Mesendoderm (in vitro differentiated cells): ENCODE data around the gene LRRC23.
"Not testable (repeated sequence)": the region's sequence is repeated elsewhere in the genome, so short reads cannot be mapped to it uniquely, and the experiment has no call there.

Experiments used
- DNase-seq: peaks from one replicate; pipeline ENCODE4 v3.0.0; 2013
- H2AK5ac ChIP-seq: 2 replicates; pipeline ENCODE4 v1.6.1; 2013; ENCODE audit warnings: low read length, inconsistent platforms
- H2BK120ac ChIP-seq: 2 replicates; pipeline ENCODE4 v1.6.1; 2013; ENCODE audit warnings: low read depth, mild to moderate bottlenecking, low read length, moderate library complexity, mixed read lengths
- H2BK15ac ChIP-seq: replicated peaks from 2 replicates; pipeline ENCODE4 v1.6.1; 2013; ENCODE audit warnings: low read depth, mild to moderate bottlenecking, moderate library complexity
- H2BK5ac ChIP-seq: 2 replicates; pipeline ENCODE4 v1.6.1; 2013; ENCODE audit warnings: low read length, inconsistent platforms
- H3K18ac ChIP-seq: 2 replicates; pipeline ENCODE4 v1.6.1; 2013; ENCODE audit warnings: mild to moderate bottlenecking, low read length, mixed read lengths
- H3K23ac ChIP-seq: one replicate; pipeline ENCODE4 v1.6.1; 2013; ENCODE audit warnings: low read length
- H3K27ac ChIP-seq: 2 replicates; pipeline ENCODE4 v1.5.1; 2013; ENCODE audit warnings: low read depth, mild to moderate bottlenecking, inconsistent platforms, low read length, moderate library complexity
- H3K27me3 ChIP-seq: 2 replicates; pipeline ENCODE4 v1.6.1; 2013; ENCODE audit warnings: low read length, control low read depth, mild to moderate bottlenecking, inconsistent platforms; ENCODE audit not compliant: insufficient read depth, poor library complexity
- H3K36me3 ChIP-seq: 2 replicates; pipeline ENCODE4 v1.6.1; 2013; ENCODE audit warnings: low read length, inconsistent platforms; ENCODE audit not compliant: control insufficient read depth, insufficient read depth
- H3K4ac ChIP-seq: one replicate; pipeline ENCODE4 v1.6.1; 2013; ENCODE audit warnings: low read depth, mild to moderate bottlenecking, low read length, moderate library complexity
- H3K4me1 ChIP-seq: 2 replicates; pipeline ENCODE4 v1.6.1; 2013; ENCODE audit warnings: low read depth, low read length, inconsistent platforms; ENCODE audit not compliant: control insufficient read depth
- H3K4me2 ChIP-seq: 2 replicates; pipeline ENCODE4 v1.6.1; 2013; ENCODE audit warnings: low read length
- H3K4me3 ChIP-seq: 2 replicates; pipeline ENCODE4 v1.5.1; 2013; ENCODE audit warnings: mild to moderate bottlenecking, low read length
- H3K56ac ChIP-seq: one replicate; pipeline ENCODE4 v1.6.1; 2013; ENCODE audit warnings: low read length
- H3K79me1 ChIP-seq: 2 replicates; pipeline ENCODE4 v1.6.1; 2013; ENCODE audit warnings: low read length, inconsistent platforms
- H3K79me2 ChIP-seq: 2 replicates; pipeline ENCODE4 v1.6.1; 2013; ENCODE audit warnings: mild to moderate bottlenecking, low read length; ENCODE audit not compliant: control insufficient read depth, insufficient read depth
- H3K9ac ChIP-seq: 2 replicates; pipeline ENCODE4 v1.6.1; 2013; ENCODE audit warnings: low read length, inconsistent platforms
- H4K5ac ChIP-seq: one replicate; pipeline ENCODE4 v1.6.1; 2013; ENCODE audit warnings: low read length
- H4K8ac ChIP-seq: one replicate; pipeline ENCODE4 v1.6.1; 2013; ENCODE audit warnings: low read depth, mild to moderate bottlenecking, control low read depth, low read length, moderate library complexity
- WGBS: extraction: QIAGEN DNeasy Blood & Tissue Kit; methylation state at CpG from one replicate; pipeline ENCODE4 v1.1.7; 2013; ENCODE audit warnings: low lambda C conversion rate, missing lambda C conversion rate; ENCODE audit not compliant: insufficient coverage; ENCODE audit errors: extremely low coverage; 5-methylcytosine and 5-hydroxymethylcytosine counted together

Gene LRRC23

GRCh38 chr12:6861391-6861790, 43.2 kb upstream of the LRRC23 start:
- H3K4me1 ChIP-seq = no peaks in the 10 kb centered on the region
- no peak for DNase-seq
- no peak overlapping the region for H2BK120ac ChIP-seq
- H3K27ac ChIP-seq = no peak overlapping the region
- H3K4me2 ChIP-seq = no peak overlapping the region
- no peak overlapping the region for H4K5ac ChIP-seq
- no peak overlapping the region for H3K4ac ChIP-seq
- H3K4me3 ChIP-seq = no peak overlapping the region
- no peak overlapping the region for H2BK15ac ChIP-seq
- no peak overlapping the region for H3K18ac ChIP-seq
- no peaks in the 10 kb centered on the region for H3K79me1 ChIP-seq
- no peak overlapping the region for H3K23ac ChIP-seq
- peaks cover 20% of the 10 kb centered on the region for H3K36me3 ChIP-seq
- H2BK5ac ChIP-seq = no peak overlapping the region
- no peak overlapping the region for H3K9ac ChIP-seq
- no peaks in the 10 kb centered on the region for H3K79me2 ChIP-seq
- no peaks in the 10 kb centered on the region for H3K27me3 ChIP-seq
- no peak overlapping the region for H4K8ac ChIP-seq
- no peak overlapping the region for H3K56ac ChIP-seq
- WGBS = no CpG with 5 or more reads among the region's 9 CpGs
- H2AK5ac ChIP-seq = no peak overlapping the region

GRCh38 chr12:6863033-6863432, 41.6 kb upstream of the LRRC23 start:
- H2BK120ac ChIP-seq = no peak overlapping the region
- no peak overlapping the region for H3K56ac ChIP-seq
- H2AK5ac ChIP-seq = no peak overlapping the region
- H3K4me3 ChIP-seq = no peak overlapping the region
- no peak overlapping the region for H3K4me2 ChIP-seq
- H3K18ac ChIP-seq = no peak overlapping the region
- no peaks in the 10 kb centered on the region for H3K27me3 ChIP-seq
- no peak overlapping the region for H2BK15ac ChIP-seq
- H3K4ac ChIP-seq = no peak overlapping the region
- WGBS = no CpG with 5 or more reads among the region's 11 CpGs
- no peak overlapping the region for H4K8ac ChIP-seq
- DNase-seq = no peak
- no peak overlapping the region for H4K5ac ChIP-seq
- no peak overlapping the region for H3K9ac ChIP-seq
- H3K36me3 ChIP-seq = peaks cover 18% of the 10 kb centered on the region
- H3K79me1 ChIP-seq = peaks cover under 1% of the 10 kb centered on the region
- H3K27ac ChIP-seq = no peak overlapping the region
- no peak overlapping the region for H3K23ac ChIP-seq
- no peak overlapping the region for H2BK5ac ChIP-seq
- peaks cover 4% of the 10 kb centered on the region for H3K4me1 ChIP-seq
- peaks cover 6% of the 10 kb centered on the region for H3K79me2 ChIP-seq

GRCh38 chr12:6863586-6864321, 40.9 kb upstream of the LRRC23 start:
- Histone ChIP-seq H3K4me1 (peaks cover 4% of the 10 kb centered on the region), H3K4me3 (no peak overlapping the region), H3K4ac (no peak overlapping the region), H3K18ac (no peak overlapping the region), H3K56ac (no peak overlapping the region), H4K5ac (no peak overlapping the region), H3K27ac (no peak overlapping the region), H3K23ac (no peak overlapping the region), H3K4me2 (no peak overlapping the region), H3K9ac (no peak overlapping the region), H3K79me1 (peaks cover 4% of the 10 kb centered on the region), H3K27me3 (no peaks in the 10 kb centered on the region), H2BK15ac (no peak overlapping the region), H2BK120ac (no peak overlapping the region), H4K8ac (no peak overlapping the region), H2BK5ac (no peak overlapping the region), H2AK5ac (no peak overlapping the region), H3K36me3 (peaks cover 17% of the 10 kb centered on the region), H3K79me2 (peaks cover 13% of the 10 kb centered on the region)
- no peak for DNase-seq
- WGBS = no CpG with 5 or more reads among the region's 16 CpGs

GRCh38 chr12:6865307-6865706, 39.3 kb upstream of the LRRC23 start:
- H2BK15ac ChIP-seq, H3K4me2 ChIP-seq, H3K27me3 ChIP-seq, H3K23ac ChIP-seq, H4K8ac ChIP-seq, H2BK5ac ChIP-seq, H4K5ac ChIP-seq, H3K4ac ChIP-seq, H3K4me3 ChIP-seq, H3K9ac ChIP-seq, H3K18ac ChIP-seq, DNase-seq, H3K4me1 ChIP-seq, H3K56ac ChIP-seq, H3K79me1 ChIP-seq, H2AK5ac ChIP-seq, H2BK120ac ChIP-seq, H3K27ac ChIP-seq: not testable (repeated sequence)
- H3K79me2 ChIP-seq = peaks cover 16% of the 10 kb centered on the region
- no CpG with 5 or more reads among the region's 5 CpGs for WGBS
- peaks cover 18% of the 10 kb centered on the region for H3K36me3 ChIP-seq

GRCh38 chr12:6866163-6866919, 38.3 kb upstream of the LRRC23 start:
- no peak overlapping the region for H3K4me3 ChIP-seq
- H3K4ac ChIP-seq = peak overlapping the region; percentile 39
- peak overlapping the region; percentile 74 for H3K4me2 ChIP-seq
- H3K79me1 ChIP-seq = peaks cover 13% of the 10 kb centered on the region
- H4K5ac ChIP-seq = no peak overlapping the region
- DNase-seq = no peak
- peaks cover 4% of the 10 kb centered on the region for H3K4me1 ChIP-seq
- H3K9ac ChIP-seq = peak overlapping the region; percentile 79
- H3K56ac ChIP-seq = peak overlapping the region; percentile 90
- H3K36me3 ChIP-seq = peaks cover 10% of the 10 kb centered on the region
- H3K27ac ChIP-seq = no peak overlapping the region
- H3K79me2 ChIP-seq = peaks cover 16% of the 10 kb centered on the region
- no peak overlapping the region for H2BK5ac ChIP-seq
- WGBS = no CpG with 5 or more reads among the region's 19 CpGs
- peak overlapping the region; percentile 48 for H3K23ac ChIP-seq
- H4K8ac ChIP-seq = no peak overlapping the region
- no peak overlapping the region for H3K18ac ChIP-seq
- no peak overlapping the region for H2AK5ac ChIP-seq
- H2BK120ac ChIP-seq = no peak overlapping the region
- H2BK15ac ChIP-seq = no peak overlapping the region
- H3K27me3 ChIP-seq = no peaks in the 10 kb centered on the region
